Prostate gland (tissue), 2 donors: ENCODE measurements around the gene PODN.

Experiments
- CTCF ChIP-seq, 4 experiments: fragments of 200-600 bp in 2 of 4; fragments of 450-650 bp in 2 of 4; sonication (generic) in 2 of 4; IDR thresholded peaks; 1 replicate in 3 of 4; 2 replicates in 1 of 4; pipeline ENCODE4 v1.5.1; 2016 to 2019; ENCODE audit warnings: antibody characterized with exemption in 4 of 4, mild to moderate bottlenecking in 2 of 4, moderate library complexity in 2 of 4
- POLR2A ChIP-seq: fragments of 450-650 bp; IDR thresholded peaks from one replicate; pipeline ENCODE4 v1.6.1; 2016; ENCODE audit warnings: antibody characterized with exemption, mild to moderate bottlenecking

GRCh38 chr1:53087332-53088285 is 25.6 kb downstream of the PODN start:
- TF ChIP-seq CTCF (IDR thresholded peaks at IDR 0.05) = no peak
- no peak for TF ChIP-seq POLR2A
